Testis (tissue), 3 donors: Measurements from ENCODE around the gene THRB. TPM values are rescaled to one million over a fixed set of nuclear protein-coding genes. Genes with fewer than 3 reads are reported as not detected.

ENCODE experiments used
- DNase-seq: peaks from one replicate; pipeline ENCODE4 v3.0.0-alpha.2; 2019
- H3K27ac ChIP-seq, 2 donors: fragments of 200-600 bp; sonication (generic); one replicate each; pipeline ENCODE4 v1.5.1; 2019
- H3K27me3 ChIP-seq: fragments of 200-600 bp; sonication (generic); one replicate; pipeline ENCODE4 v1.5.1; 2019
- H3K36me3 ChIP-seq: fragments of 200-600 bp; sonication (generic); one replicate; pipeline ENCODE4 v1.5.1; 2017; ENCODE audit warnings: low read depth; ENCODE audit errors: missing control alignments
- H3K4me1 ChIP-seq: fragments of 200-600 bp; sonication (generic); one replicate; pipeline ENCODE4 v1.5.1; 2019
- H3K4me3 ChIP-seq, 2 donors: fragments of 200-600 bp; sonication (generic); one replicate each; pipeline ENCODE4 v1.5.1; 2017 to 2019
- H3K9me3 ChIP-seq: fragments of 200-600 bp; sonication (generic); one replicate; pipeline ENCODE4 v1.5.1; 2017
- POLR2A ChIP-seq: fragments of 450-650 bp; IDR thresholded peaks from one replicate; pipeline ENCODE4 v1.6.1; 2017; ENCODE audit warnings: antibody characterized with exemption, mild to moderate bottlenecking, moderate library complexity
- WGBS, 2 donors: methylation state at CpG; one replicate each; pipeline ENCODE4 v1.1.5; 2018; 5-methylcytosine and 5-hydroxymethylcytosine counted together
- intact Hi-C: fragments of 100-400 bp; cut with DNase I; formaldehyde crosslinking; loops from one replicate; pipeline ENCODE4 v1.15.1; 2023; ENCODE audit warnings: low total_unique reads
- polyA plus RNA-seq: library from polyadenylated mRNA; stranded (reverse); fragments of 350-450 nt; fragmentation: Illumina TruSeq; extraction: RNeasy Lipid Tissue Mini Kit (QIAGEN cat#74804); gene quantifications from one replicate; pipeline ENCODE4 v1.2.3, GENCODE V29; 2014; ENCODE audit warnings: low read depth, low replicate concordance; ENCODE audit not compliant: insufficient read depth
- total RNA-seq, 2 donors: library from RNA; depleted of rRNA; stranded (reverse); fragments of >200 nt; gene quantifications; one replicate each; pipeline ENCODE4 v1.2.3, GENCODE V29; 2016
- TF ChIP-seq, protein P1 (sequence below), 3 experiments: fragments of 450-650 bp in 2 of 3; fragments of 200-600 bp in 1 of 3; sonication (generic) in 1 of 3; IDR thresholded peaks; one replicate each; pipeline ENCODE4 v1.5.1; 2016 to 2019; ENCODE audit warnings: antibody characterized with exemption in 3 of 3, mild to moderate bottlenecking in 2 of 3, moderate library complexity in 1 of 3

Gene THRB
- total and polyA plus RNA-seq, 3 donors from 2014 or later = 1.3 to 2.0 (median 1.4) TPM

GRCh38 chr3:24332092-24332491, 162.6 kb downstream of the THRB start:
- no peaks in the 10 kb centered on the region for H3K9me3 ChIP-seq
- intact Hi-C loops = no loop called here
- no peaks in the 10 kb centered on the region for H3K36me3 ChIP-seq
- H3K27ac ChIP-seq = no peak overlapping the region
- H3K4me1 ChIP-seq = no peaks in the 10 kb centered on the region
- DNase-seq = no peak
- WGBS, 2 donors = 92 to 100% methylated on average over 3 of the region's 3 CpGs
- no peaks in the 10 kb centered on the region for H3K27me3 ChIP-seq
- H3K4me3 ChIP-seq = no peak overlapping the region
- TF ChIP-seq POLR2A = no peak
- TF ChIP-seq, protein P1, sequence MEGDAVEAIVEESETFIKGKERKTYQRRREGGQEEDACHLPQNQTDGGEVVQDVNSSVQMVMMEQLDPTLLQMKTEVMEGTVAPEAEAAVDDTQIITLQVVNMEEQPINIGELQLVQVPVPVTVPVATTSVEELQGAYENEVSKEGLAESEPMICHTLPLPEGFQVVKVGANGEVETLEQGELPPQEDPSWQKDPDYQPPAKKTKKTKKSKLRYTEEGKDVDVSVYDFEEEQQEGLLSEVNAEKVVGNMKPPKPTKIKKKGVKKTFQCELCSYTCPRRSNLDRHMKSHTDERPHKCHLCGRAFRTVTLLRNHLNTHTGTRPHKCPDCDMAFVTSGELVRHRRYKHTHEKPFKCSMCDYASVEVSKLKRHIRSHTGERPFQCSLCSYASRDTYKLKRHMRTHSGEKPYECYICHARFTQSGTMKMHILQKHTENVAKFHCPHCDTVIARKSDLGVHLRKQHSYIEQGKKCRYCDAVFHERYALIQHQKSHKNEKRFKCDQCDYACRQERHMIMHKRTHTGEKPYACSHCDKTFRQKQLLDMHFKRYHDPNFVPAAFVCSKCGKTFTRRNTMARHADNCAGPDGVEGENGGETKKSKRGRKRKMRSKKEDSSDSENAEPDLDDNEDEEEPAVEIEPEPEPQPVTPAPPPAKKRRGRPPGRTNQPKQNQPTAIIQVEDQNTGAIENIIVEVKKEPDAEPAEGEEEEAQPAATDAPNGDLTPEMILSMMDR (IDR thresholded peaks at IDR 0.05) = no peak

GRCh38 chr3:24323272-24323671, 171.4 kb downstream of the THRB start:
- H3K4me3 ChIP-seq = no peak overlapping the region
- intact Hi-C loops = no loop called here
- H3K27ac ChIP-seq = no peak overlapping the region
- H3K36me3 ChIP-seq = no peaks in the 10 kb centered on the region
- DNase-seq = no peak
- no peaks in the 10 kb centered on the region for H3K9me3 ChIP-seq
- no peaks in the 10 kb centered on the region for H3K4me1 ChIP-seq
- TF ChIP-seq POLR2A = no peak
- TF ChIP-seq, protein P1 (IDR thresholded peaks at IDR 0.05) = no peak
- no peaks in the 10 kb centered on the region for H3K27me3 ChIP-seq

DNA sequence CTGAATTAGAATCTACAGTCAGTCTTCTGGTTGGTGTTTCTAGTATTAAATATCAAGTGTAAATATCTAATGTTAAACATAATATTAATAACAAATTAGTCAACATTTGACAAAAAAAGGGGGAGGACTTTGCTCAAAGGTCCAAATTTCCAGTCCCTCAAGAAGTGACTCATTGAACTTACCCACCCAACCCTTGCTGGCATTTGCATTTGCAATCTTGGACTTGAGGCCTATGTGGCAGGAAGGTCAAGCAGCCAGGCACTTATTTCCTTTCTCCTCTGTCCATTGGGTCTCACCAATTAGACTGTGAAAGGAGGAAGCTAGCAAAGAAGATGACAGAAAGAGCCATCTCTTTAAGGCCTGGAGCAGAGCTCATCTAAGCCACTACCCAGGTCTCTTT, 174.0 kb downstream of the THRB start:
- Histone ChIP-seq H3K9me3 (no peaks in the 10 kb centered on the region), H3K27ac (no peak overlapping the region), H3K27me3 (no peaks in the 10 kb centered on the region), H3K4me3 (no peak overlapping the region), H3K36me3 (no peaks in the 10 kb centered on the region), H3K4me1 (no peaks in the 10 kb centered on the region)
- DNase-seq = no peak
- intact Hi-C loops = no loop called here
- TF ChIP-seq, protein P1 (IDR thresholded peaks at IDR 0.05) = no peak
- TF ChIP-seq POLR2A = no peak

DNA sequence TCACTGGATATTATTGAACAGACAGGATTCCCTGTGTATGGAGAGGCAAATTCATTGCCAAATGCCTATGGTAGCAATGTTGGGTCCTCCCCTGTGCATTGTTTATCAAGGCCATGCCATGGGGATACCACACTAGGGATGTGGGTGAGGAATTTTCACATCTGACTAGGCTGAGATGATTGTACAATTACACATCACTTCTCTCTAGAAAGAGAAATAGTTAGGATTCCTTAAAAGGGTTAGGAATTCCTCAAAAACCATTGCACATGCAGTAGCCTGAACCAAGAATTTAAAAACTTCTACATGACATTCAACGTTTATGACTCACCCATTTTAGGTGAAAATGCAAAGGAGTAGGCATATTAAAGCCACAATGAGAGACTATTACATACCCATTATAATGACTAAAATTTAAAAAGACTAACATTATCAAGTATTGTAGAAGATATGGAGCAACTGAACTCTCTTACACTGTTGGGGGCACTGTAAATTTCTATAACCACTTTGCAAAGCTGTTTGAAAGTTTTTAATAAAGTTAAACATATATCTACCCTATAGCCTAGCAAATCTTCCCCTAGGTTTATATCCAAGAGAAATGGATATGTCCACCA, 175.9 kb downstream of the THRB start:
- H3K36me3 ChIP-seq = no peaks in the 10 kb centered on the region
- WGBS, 2 donors = 83 to 90% methylated on average over 1 of the region's 1 CpG
- no peaks in the 10 kb centered on the region for H3K4me1 ChIP-seq
- H3K27ac ChIP-seq = no peak overlapping the region
- H3K9me3 ChIP-seq = no peaks in the 10 kb centered on the region
- intact Hi-C loops = no loop called here
- no peaks in the 10 kb centered on the region for H3K27me3 ChIP-seq
- no peak for TF ChIP-seq POLR2A
- TF ChIP-seq, protein P1 (IDR thresholded peaks at IDR 0.05) = no peak
- H3K4me3 ChIP-seq = no peak overlapping the region
- no peak for DNase-seq

GRCh38 chr3:24316887-24317383, 177.7 kb downstream of the THRB start:
- intact Hi-C loops = no loop called here
- H3K36me3 ChIP-seq = no peaks in the 10 kb centered on the region
- H3K4me1 ChIP-seq = no peaks in the 10 kb centered on the region
- TF ChIP-seq, protein P1 (IDR thresholded peaks at IDR 0.05) = no peak
- no peak for TF ChIP-seq POLR2A
- no peak overlapping the region for H3K27ac ChIP-seq
- H3K27me3 ChIP-seq = no peaks in the 10 kb centered on the region
- no peak overlapping the region for H3K4me3 ChIP-seq
- no peak for DNase-seq
- 87 to 94% methylated on average over 5 of the region's 5 CpGs for WGBS, 2 donors
- H3K9me3 ChIP-seq = no peaks in the 10 kb centered on the region
